ENCODE results near the gene BPIFB3. TPM values are rescaled to one million over a fixed set of nuclear protein-coding genes. Genes with fewer than 3 reads are reported as not detected.

BPIFB3 gene
- total and polyA plus RNA-seq, 2 experiments from 2014 or later, result not detected

DNA sequence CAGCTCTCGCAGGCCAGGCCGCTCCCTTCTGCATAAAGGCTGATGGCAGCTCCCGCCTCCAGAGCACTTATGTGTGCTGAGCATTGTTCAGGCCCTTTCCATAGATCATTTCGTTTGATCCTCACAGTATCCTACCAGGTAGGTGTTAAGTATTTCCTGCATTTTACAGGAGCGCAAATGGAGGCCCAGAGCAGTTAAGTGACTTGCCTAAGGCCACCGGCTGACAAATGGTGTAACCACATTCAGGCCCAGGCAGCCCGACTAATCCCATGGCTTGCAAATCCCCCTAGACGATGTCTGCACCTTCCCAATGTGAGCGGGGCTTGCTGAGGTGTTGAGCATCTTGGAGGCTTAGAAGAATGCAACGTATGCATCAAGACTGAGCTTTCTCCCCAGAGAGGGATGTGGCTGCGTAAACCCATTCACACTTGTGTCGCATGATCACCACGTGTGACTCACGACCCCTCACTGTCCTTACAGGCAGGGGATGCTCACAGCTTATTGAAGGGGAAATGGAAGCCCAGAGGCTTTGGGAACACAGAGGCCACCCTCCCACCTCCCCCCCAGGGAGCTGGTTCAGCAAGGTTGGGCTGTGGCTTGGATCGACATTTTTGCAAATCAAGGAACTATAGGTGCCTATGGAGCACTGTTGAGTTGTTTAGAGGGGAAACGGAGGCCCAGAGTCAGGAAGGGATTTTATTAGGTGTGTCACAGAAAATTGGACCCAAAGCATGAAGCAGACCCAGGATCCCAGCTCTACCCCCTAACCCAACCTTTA is 39.2 kb upstream of the BPIFB3 start:
- Histone ChIP-seq H3K4me2 (no peak overlapping the region), H3K4me1 (ENCODE audit: insufficient read depth) (no peaks in the 10 kb centered on the region), H4K20me1 (ENCODE audit: insufficient read depth, poor library complexity, severe bottlenecking) (no peaks in the 10 kb centered on the region), H3K9me3 (ENCODE audit: low read depth) (no peaks in the 10 kb centered on the region), H3K36me3 (replicated peaks; ENCODE audit: insufficient read depth, low read depth) (no peaks in the 10 kb centered on the region), H3K27me3 (peaks cover 47% of the 10 kb centered on the region), H2AFZ (no peak overlapping the region), H3K9me2 (replicated peaks; ENCODE audit: insufficient read depth) (no peaks in the 10 kb centered on the region), H3K27ac (no peak overlapping the region), H3K79me2 (no peaks in the 10 kb centered on the region), H3K4me3 (no peak overlapping the region)
- DNase-seq (ENCODE audit: low spot score), result no peak
- no peak for TF ChIP-seq CTCF (IDR thresholded peaks at IDR 0.05; ENCODE audit: poor library complexity)
- no peak for TF ChIP-seq EZH2phosphoT487 (IDR thresholded peaks at IDR 0.05; ENCODE audit: low read depth, severe bottlenecking, unreplicated experiment)
- no peak for TF ChIP-seq EZH2 (IDR thresholded peaks at IDR 0.05; ENCODE audit: borderline replicate concordance)
- 43% methylated on average over 16 of the region's 16 CpGs for WGBS (ENCODE audit: low lambda C conversion rate, missing lambda C conversion rate)

DNA sequence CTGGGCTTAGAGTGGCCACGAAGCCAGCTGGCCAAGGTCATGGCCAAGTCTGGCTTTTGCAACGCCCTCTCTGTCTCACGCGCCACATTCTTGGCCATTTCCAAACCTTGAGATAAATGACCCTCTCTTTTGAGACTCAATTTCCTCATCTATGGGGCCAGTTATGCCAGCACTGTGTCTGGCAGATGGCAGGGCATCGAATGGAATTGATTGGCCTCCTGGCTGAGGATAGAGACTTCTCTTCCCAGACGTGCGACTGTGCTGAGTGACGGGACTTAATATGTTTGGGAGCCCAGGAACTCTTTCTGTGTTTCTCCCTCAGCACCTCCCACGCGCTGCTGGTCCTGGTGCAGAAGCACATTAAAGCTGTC is 38.6 kb upstream of the BPIFB3 start:
- no peaks in the 10 kb centered on the region for H3K36me3 ChIP-seq (replicated peaks; ENCODE audit: insufficient read depth, low read depth)
- H3K4me3 ChIP-seq, result no peak overlapping the region
- WGBS (ENCODE audit: low lambda C conversion rate, missing lambda C conversion rate), result 85% methylated on average over 10 of the region's 10 CpGs
- no peaks in the 10 kb centered on the region for H3K9me3 ChIP-seq (ENCODE audit: low read depth)
- no peaks in the 10 kb centered on the region for H3K4me1 ChIP-seq (ENCODE audit: insufficient read depth)
- H3K79me2 ChIP-seq, result no peaks in the 10 kb centered on the region
- no peak for TF ChIP-seq EZH2 (IDR thresholded peaks at IDR 0.05; ENCODE audit: borderline replicate concordance)
- TF ChIP-seq CTCF (IDR thresholded peaks at IDR 0.05; ENCODE audit: poor library complexity), result no peak
- no peak for TF ChIP-seq EZH2phosphoT487 (IDR thresholded peaks at IDR 0.05; ENCODE audit: low read depth, severe bottlenecking, unreplicated experiment)
- H3K4me2 ChIP-seq, result no peak overlapping the region
- peaks cover 47% of the 10 kb centered on the region for H3K27me3 ChIP-seq
- H2AFZ ChIP-seq, result no peak overlapping the region
- no peak for DNase-seq (ENCODE audit: low spot score)
- no peaks in the 10 kb centered on the region for H4K20me1 ChIP-seq (ENCODE audit: insufficient read depth, poor library complexity, severe bottlenecking)
- H3K9me2 ChIP-seq (replicated peaks; ENCODE audit: insufficient read depth), result no peaks in the 10 kb centered on the region
- H3K27ac ChIP-seq, result no peak overlapping the region

DNA sequence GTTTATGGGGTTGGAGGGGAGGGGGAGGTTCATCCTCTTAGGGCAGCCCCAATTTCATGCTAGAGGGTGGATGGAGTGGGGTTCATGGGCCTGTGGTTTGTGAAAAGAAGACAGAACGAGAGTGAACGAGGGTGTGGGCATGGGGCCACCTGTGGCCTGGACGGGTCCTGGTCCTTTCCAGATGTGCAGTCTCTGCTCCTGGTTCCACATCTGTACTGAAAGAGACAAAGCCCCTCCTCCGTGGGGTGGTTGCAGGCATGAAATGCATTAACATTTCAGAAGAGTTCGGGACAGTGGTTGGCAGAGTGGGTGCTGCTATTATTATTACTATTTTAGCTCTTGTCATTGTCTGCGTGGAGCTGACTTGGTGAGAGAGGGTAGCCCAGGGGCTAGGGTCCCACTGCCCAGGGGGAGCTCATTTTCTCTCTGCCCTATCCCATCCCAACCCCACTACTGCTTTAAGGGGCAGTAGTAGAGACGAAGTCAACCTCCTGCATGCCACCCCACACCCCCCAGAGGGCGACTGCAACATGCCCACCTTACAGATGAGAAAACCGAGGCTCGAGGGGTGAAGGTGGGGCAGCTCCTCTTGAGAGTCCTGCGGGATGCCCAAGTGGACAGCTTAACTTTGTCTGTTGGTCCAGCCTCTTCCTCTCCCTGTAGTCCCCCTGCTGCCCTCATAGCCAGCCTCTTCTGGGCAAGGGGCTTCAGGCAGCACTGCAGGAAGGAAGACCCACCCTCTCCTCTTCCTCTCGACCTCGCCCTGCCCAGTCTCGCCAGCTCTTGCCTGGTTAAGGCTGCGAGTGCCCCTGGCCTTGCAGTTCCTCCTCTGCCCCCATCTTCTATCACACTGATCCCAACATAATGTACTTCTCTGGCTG is 37.8 kb upstream of the BPIFB3 start:
- DNase-seq (ENCODE audit: low spot score), result no peak

More for the DNA sequence above, 37.8 kb upstream of the BPIFB3 start:
- H3K9me3 ChIP-seq (ENCODE audit: low read depth), result no peaks in the 10 kb centered on the region
- no peak overlapping the region for H2AFZ ChIP-seq
- H3K9me2 ChIP-seq (replicated peaks; ENCODE audit: insufficient read depth), result no peaks in the 10 kb centered on the region
- no peaks in the 10 kb centered on the region for H3K36me3 ChIP-seq (replicated peaks; ENCODE audit: insufficient read depth, low read depth)
- H3K79me2 ChIP-seq, result no peaks in the 10 kb centered on the region
- WGBS (ENCODE audit: low lambda C conversion rate, missing lambda C conversion rate), result 88% methylated on average over 15 of the region's 15 CpGs
- H3K27me3 ChIP-seq, result peaks cover 47% of the 10 kb centered on the region
- H3K27ac ChIP-seq, result no peak overlapping the region
- H3K4me2 ChIP-seq, result no peak overlapping the region
- no peak for TF ChIP-seq EZH2 (IDR thresholded peaks at IDR 0.05; ENCODE audit: borderline replicate concordance)
- TF ChIP-seq CTCF (IDR thresholded peaks at IDR 0.05; ENCODE audit: poor library complexity), result no peak
- TF ChIP-seq EZH2phosphoT487 (IDR thresholded peaks at IDR 0.05; ENCODE audit: low read depth, severe bottlenecking, unreplicated experiment), result no peak
- H4K20me1 ChIP-seq (ENCODE audit: insufficient read depth, poor library complexity, severe bottlenecking), result no peaks in the 10 kb centered on the region
- no peaks in the 10 kb centered on the region for H3K4me1 ChIP-seq (ENCODE audit: insufficient read depth)
- no peak overlapping the region for H3K4me3 ChIP-seq
